Right atrium auricular region (tissue), 2 donors: ENCODE measurements around the gene TMA7B. TPM values are rescaled to one million over a fixed set of nuclear protein-coding genes. Genes with fewer than 3 reads are reported as not detected.

Experiments used
- DNase-seq: peaks from one replicate; pipeline ENCODE4 v3.0.0-alpha.2; 2019; ENCODE audit warnings: low spot score
- H3K27ac ChIP-seq, 2 donors: fragments of 200-600 bp; sonication (generic); 1 replicate in 1 of 2; 2 replicates in 1 of 2; pipeline ENCODE4 v1.5.1; 2016 to 2019
- H3K27me3 ChIP-seq, 2 donors: fragments of 200-600 bp; sonication (generic); one replicate each; pipeline versions ENCODE4 v1.5.1 to v1.6.0; 2017 to 2019
- H3K36me3 ChIP-seq: fragments of 200-600 bp; sonication (generic); one replicate; pipeline ENCODE4 v1.5.1; 2016
- H3K4me1 ChIP-seq, 2 donors: fragments of 200-600 bp; sonication (generic); one replicate each; pipeline versions ENCODE4 v1.5.1 to v1.6.0; 2017 to 2019
- H3K4me3 ChIP-seq, 2 donors: fragments of 200-600 bp; sonication (generic); 1 replicate in 1 of 2; 2 replicates in 1 of 2; pipeline ENCODE4 v1.5.1; 2017 to 2019; ENCODE audit warnings: mild to moderate bottlenecking in 1 of 2, moderate library complexity in 1 of 2
- H3K9me3 ChIP-seq, 2 donors: fragments of 200-600 bp; sonication (generic); one replicate each; pipeline ENCODE4 v1.5.1; 2019
- CTCF ChIP-seq, 2 donors: fragments of 200-600 bp; sonication (generic); IDR thresholded peaks; one replicate each; pipeline ENCODE4 v1.5.1; 2019; ENCODE audit warnings: antibody characterized with exemption in 2 of 2
- total RNA-seq, 2 donors: library from RNA; depleted of rRNA; stranded (reverse); fragments of >200 nt; gene quantifications; one replicate each; pipeline ENCODE4 v1.1.0, GENCODE V29; 2016

TMA7B gene
- not detected for total RNA-seq

- H3K36me3 ChIP-seq, result no peaks in the 10 kb centered on the region
- H3K27ac ChIP-seq, result no peak within 1 kb of the TSS
- peak; percentile 18 to 41 for TF ChIP-seq CTCF (IDR thresholded peaks at IDR 0.05)
- no peak within 1 kb of the TSS for H3K4me3 ChIP-seq
- H3K27me3 ChIP-seq, result no peaks in the 10 kb centered on the region
- H3K9me3 ChIP-seq, result no peaks in the 10 kb centered on the region
- peaks cover 0 to 14% of the 10 kb centered on the region in 2 donors for H3K4me1 ChIP-seq
- no peak for DNase-seq
Measured at GRCh38 chr22:39959640-39960447, at the start of gene TMA7B. TMA7B (plus strand) TSS chr22:39960397; CDS start chr22:39964375, 3,978 bp downstream.

- H3K4me3 ChIP-seq, result no peak overlapping the region
- no peaks in the 10 kb centered on the region for H3K36me3 ChIP-seq
- no peaks in the 10 kb centered on the region for H3K27me3 ChIP-seq
- DNase-seq, result no peak
- H3K27ac ChIP-seq, result no peak overlapping the region
- H3K9me3 ChIP-seq, result no peaks in the 10 kb centered on the region
- no peak for TF ChIP-seq CTCF (IDR thresholded peaks at IDR 0.05)
- H3K4me1 ChIP-seq, result no peaks in the 10 kb centered on the region
Measured at GRCh38 chr22:39910876-39911613, 49.2 kb upstream of the TMA7B start.

- H3K36me3 ChIP-seq, result no peaks in the 10 kb centered on the region
- H3K4me3 ChIP-seq, result no peak overlapping the region
- no peaks in the 10 kb centered on the region for H3K4me1 ChIP-seq
- no peak for TF ChIP-seq CTCF (IDR thresholded peaks at IDR 0.05)
- H3K9me3 ChIP-seq, result no peaks in the 10 kb centered on the region
- H3K27me3 ChIP-seq, result no peaks in the 10 kb centered on the region
- no peak overlapping the region for H3K27ac ChIP-seq
- DNase-seq, result no peak
Measured at GRCh38 chr22:39913321-39913720, 46.9 kb upstream of the TMA7B start.

GRCh38 chr22:39913886-39914285, 46.3 kb upstream of the TMA7B start:
- H3K27ac ChIP-seq, result no peak overlapping the region
- H3K4me1 ChIP-seq, result no peaks in the 10 kb centered on the region
- no peak for DNase-seq
- H3K27me3 ChIP-seq, result no peaks in the 10 kb centered on the region
- H3K36me3 ChIP-seq, result no peaks in the 10 kb centered on the region
- H3K4me3 ChIP-seq, result no peak overlapping the region
- H3K9me3 ChIP-seq, result no peaks in the 10 kb centered on the region
- no peak for TF ChIP-seq CTCF (IDR thresholded peaks at IDR 0.05)

- Histone ChIP-seq H3K36me3 (no peaks in the 10 kb centered on the region), H3K4me1 (no peaks in the 10 kb centered on the region), H3K27ac (no peak overlapping the region), H3K9me3 (no peaks in the 10 kb centered on the region), H3K4me3 (no peak overlapping the region), H3K27me3 (no peaks in the 10 kb centered on the region)
- TF ChIP-seq CTCF (IDR thresholded peaks at IDR 0.05), result no peak
- DNase-seq, result no peak
Measured at GRCh38 chr22:39914584-39914983, 45.6 kb upstream of the TMA7B start.
